Cerebellar cortex (tissue), 1 donor: Measurements from ENCODE around the gene TRMT10B.
"Not testable (repeated sequence)": the region's sequence is repeated elsewhere in the genome, so short reads cannot be mapped to it uniquely, and the experiment has no call there.

Experiments used
- DNase-seq: peaks from one replicate; pipeline ENCODE4 v3.0.0-alpha.2; 2015; ENCODE audit warnings: low spot score

The TRMT10B gene

GRCh38 chr9:37801287-37801850 is 47.8 kb downstream of the TRMT10B start:
- no peak for DNase-seq

- no peak for DNase-seq
Observed at GRCh38 chr9:37801959-37802711, 48.5 kb downstream of the TRMT10B start.

- DNase-seq: no peak
Observed at GRCh38 chr9:37806271-37806670, 52.7 kb downstream of the TRMT10B start.

GRCh38 chr9:37809676-37810075 is 56.1 kb downstream of the TRMT10B start:
- not testable (repeated sequence) for DNase-seq

GRCh38 chr9:37811906-37812476 is 58.4 kb downstream of the TRMT10B start:
- DNase-seq: no peak

- DNase-seq: no peak
Observed at GRCh38 chr9:37812773-37813379, 59.3 kb downstream of the TRMT10B start.

GRCh38 chr9:37818849-37819248 is 65.2 kb downstream of the TRMT10B start:
- DNase-seq: no peak

- DNase-seq: no peak
Observed at GRCh38 chr9:37820142-37820541, 66.5 kb downstream of the TRMT10B start.

GRCh38 chr9:37825174-37825573 is 71.6 kb downstream of the TRMT10B start:
- not testable (repeated sequence) for DNase-seq

GRCh38 chr9:37827483-37828165 is 74.0 kb downstream of the TRMT10B start:
- no peak for DNase-seq
